SU-DHL-6 (cell line): ENCODE measurements around the gene DNPH1.

Experiments used
- H2AFZ ChIP-seq: fragments of 200-600 bp; sonication (generic); 2 replicates; pipeline ENCODE4 v1.6.1; 2014; ENCODE audit warnings: low read depth, mild to moderate bottlenecking, moderate library complexity, mixed read lengths, antibody characterized with exemption, low read length; ENCODE audit not compliant: severe bottlenecking
- H3F3A ChIP-seq: fragments of 200-600 bp; shearing (Covaris generic); 2 replicates; pipeline ENCODE4 v1.6.0; 2016; ENCODE audit warnings: antibody characterized with exemption, mild to moderate bottlenecking; ENCODE audit not compliant: insufficient read depth
- H3K27ac ChIP-seq: fragments of 200-600 bp; sonication (generic); 2 replicates; pipeline ENCODE4 v1.5.1; 2016; ENCODE audit warnings: low read depth, mild to moderate bottlenecking, low read length, moderate library complexity, mixed read lengths
- H3K27me3 ChIP-seq: fragments of 200-600 bp; sonication (generic), shearing (Covaris generic); 2 replicates; pipeline ENCODE4 v1.6.0; 2014; ENCODE audit warnings: mild to moderate bottlenecking, low read length
- H3K36me3 ChIP-seq: fragments of 200-600 bp; sonication (generic); 2 replicates; pipeline ENCODE4 v1.6.1; 2014; ENCODE audit warnings: mild to moderate bottlenecking, low read length, mixed read lengths
- H3K4me2 ChIP-seq: fragments of 300-600, 200-600 bp; shearing (Covaris generic), sonication (generic); 2 replicates; pipeline ENCODE4 v1.6.0; 2014; ENCODE audit warnings: low read length, low read depth, mild to moderate bottlenecking; ENCODE audit not compliant: poor library complexity, severe bottlenecking
- H3K4me3 ChIP-seq: fragments of 200-600 bp; sonication (generic); 2 replicates; pipeline ENCODE4 v1.5.1; 2014; ENCODE audit warnings: antibody characterized with exemption, low read length, mild to moderate bottlenecking, mixed read lengths; ENCODE audit not compliant: insufficient read depth, poor library complexity, severe bottlenecking
- H3K79me2 ChIP-seq: fragments of 200-600 bp; sonication (generic); 2 replicates; pipeline ENCODE4 v1.6.1; 2014; ENCODE audit warnings: mild to moderate bottlenecking, low read length, moderate library complexity; ENCODE audit not compliant: insufficient read depth
- H3K9ac ChIP-seq: fragments of 200-600 bp; sonication (generic); 2 replicates; pipeline ENCODE4 v1.7.0; 2014; ENCODE audit warnings: mild to moderate bottlenecking, low read length
- H3K9me2 ChIP-seq: fragments of 200-600 bp; sonication (generic); replicated peaks from 2 replicates; pipeline ENCODE4 v1.6.1; 2014; ENCODE audit warnings: low read length; ENCODE audit not compliant: insufficient read depth
- H3K9me3 ChIP-seq: fragments of 200-600 bp; sonication (generic); 2 replicates; pipeline ENCODE4 v1.6.1; 2014; ENCODE audit warnings: low read length, mixed read lengths; ENCODE audit not compliant: insufficient read depth
- H4K20me1 ChIP-seq: fragments of 200-600 bp; sonication (generic); 2 replicates; pipeline ENCODE4 v1.6.1; 2014; ENCODE audit warnings: low read depth, mild to moderate bottlenecking, antibody characterized with exemption, low read length, moderate library complexity, mixed read lengths
- CTCF ChIP-seq: fragments of 200-600 bp; sonication (generic); IDR thresholded peaks from one replicate; pipeline ENCODE4 v1.5.1; 2017; ENCODE audit warnings: antibody characterized with exemption, mild to moderate bottlenecking, low read length, moderate library complexity; ENCODE audit not compliant: insufficient read depth, poor library complexity, severe bottlenecking
- EZH2phosphoT487 ChIP-seq: fragments of 200-600 bp; sonication (generic), shearing (Covaris generic); conservative IDR thresholded peaks from 2 replicates; pipeline ENCODE4 v1.6.1; 2018; ENCODE audit warnings: mild to moderate bottlenecking, antibody characterized with exemption, low read length, moderate library complexity, mixed read lengths

DNPH1 gene

GRCh38 chr6:43213431-43213830 is 15.8 kb downstream of the DNPH1 start:
- Histone ChIP-seq H3K9ac (no peak overlapping the region), H3K27ac (no peak overlapping the region), H3K36me3 (peaks cover 2% of the 10 kb centered on the region; the same call in 1 of the 2 replicates), H3K9me2 (no peaks in the 10 kb centered on the region), H4K20me1 (no peaks in the 10 kb centered on the region), H3K9me3 (no peaks in the 10 kb centered on the region), H3K27me3 (no peaks in the 10 kb centered on the region), H3K4me2 (no peak overlapping the region), H2AFZ (no peak overlapping the region), H3F3A (peaks cover 11% of the 10 kb centered on the region; the same call in 1 of the 2 replicates), H3K79me2 (no peaks in the 10 kb centered on the region), H3K4me3 (no peak overlapping the region)
- TF ChIP-seq EZH2phosphoT487 = no peak
- TF ChIP-seq CTCF = no peak

- 0 out of 2 replicates have a peak, but pooled peaks cover 4% of the 10 kb centered on the region for H3F3A ChIP-seq
- no peak overlapping the region for H2AFZ ChIP-seq
- no peak overlapping the region for H3K27ac ChIP-seq
- no peak overlapping the region for H3K4me3 ChIP-seq
- no peaks in the 10 kb centered on the region for H3K79me2 ChIP-seq
- peaks cover 6% of the 10 kb centered on the region; the same call in 1 of the 2 replicates for H3K36me3 ChIP-seq
- no peak overlapping the region for H3K4me2 ChIP-seq
- H3K9me2 ChIP-seq = no peaks in the 10 kb centered on the region
- TF ChIP-seq CTCF (no peak), EZH2phosphoT487 (no peak)
- no peak overlapping the region for H3K9ac ChIP-seq
- H3K27me3 ChIP-seq = no peaks in the 10 kb centered on the region
- H3K9me3 ChIP-seq = no peaks in the 10 kb centered on the region
- H4K20me1 ChIP-seq = no peaks in the 10 kb centered on the region
Measured at GRCh38 chr6:43211955-43212354, 17.3 kb downstream of the DNPH1 start.

GRCh38 chr6:43207286-43207685 is 22.0 kb downstream of the DNPH1 start:
- Histone ChIP-seq H3K9ac (no peak overlapping the region), H3F3A (0 out of 2 replicates have a peak, but pooled peaks cover 8% of the 10 kb centered on the region), H3K4me2 (no peak overlapping the region), H3K27me3 (no peaks in the 10 kb centered on the region), H3K79me2 (no peaks in the 10 kb centered on the region), H3K4me3 (no peak overlapping the region), H3K36me3 (peaks cover 6% of the 10 kb centered on the region; the same call in 1 of the 2 replicates), H3K27ac (no peak overlapping the region), H4K20me1 (no peaks in the 10 kb centered on the region), H2AFZ (no peak overlapping the region), H3K9me2 (no peaks in the 10 kb centered on the region), H3K9me3 (no peaks in the 10 kb centered on the region)
- TF ChIP-seq CTCF (no peak), EZH2phosphoT487 (no peak)
